GM12801 (cell line): Measurements from ENCODE around the gene MSL3B.

Source experiments
- TF ChIP-seq, protein P1 (sequence below): IDR thresholded peaks from one replicate; pipeline ENCODE4 v1.5.1; 2011; ENCODE audit warnings: control low read depth; ENCODE audit not compliant: insufficient read length; ENCODE audit errors: extremely low read depth

Gene MSL3B

DNA sequence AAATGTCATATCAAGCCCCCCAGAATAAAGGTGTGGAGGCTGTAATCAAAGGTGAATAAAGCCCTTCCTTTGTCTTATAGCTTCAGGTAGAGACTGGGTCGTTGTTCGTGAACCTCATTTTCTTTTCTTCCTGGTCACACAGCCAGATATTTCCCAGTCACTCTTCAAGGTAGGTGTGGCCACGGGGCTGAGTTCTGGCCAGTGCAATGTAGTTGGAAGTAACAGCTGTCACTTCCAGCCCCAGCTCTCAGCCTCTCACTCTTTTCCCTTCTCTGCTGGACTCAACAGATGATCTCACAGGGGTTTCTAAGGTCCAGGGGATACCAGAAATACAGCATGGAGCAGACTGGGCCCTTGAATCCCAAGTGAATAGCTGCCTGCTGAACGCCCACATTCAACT, 33.2 kb upstream of the MSL3B start:
- TF ChIP-seq, protein P1, sequence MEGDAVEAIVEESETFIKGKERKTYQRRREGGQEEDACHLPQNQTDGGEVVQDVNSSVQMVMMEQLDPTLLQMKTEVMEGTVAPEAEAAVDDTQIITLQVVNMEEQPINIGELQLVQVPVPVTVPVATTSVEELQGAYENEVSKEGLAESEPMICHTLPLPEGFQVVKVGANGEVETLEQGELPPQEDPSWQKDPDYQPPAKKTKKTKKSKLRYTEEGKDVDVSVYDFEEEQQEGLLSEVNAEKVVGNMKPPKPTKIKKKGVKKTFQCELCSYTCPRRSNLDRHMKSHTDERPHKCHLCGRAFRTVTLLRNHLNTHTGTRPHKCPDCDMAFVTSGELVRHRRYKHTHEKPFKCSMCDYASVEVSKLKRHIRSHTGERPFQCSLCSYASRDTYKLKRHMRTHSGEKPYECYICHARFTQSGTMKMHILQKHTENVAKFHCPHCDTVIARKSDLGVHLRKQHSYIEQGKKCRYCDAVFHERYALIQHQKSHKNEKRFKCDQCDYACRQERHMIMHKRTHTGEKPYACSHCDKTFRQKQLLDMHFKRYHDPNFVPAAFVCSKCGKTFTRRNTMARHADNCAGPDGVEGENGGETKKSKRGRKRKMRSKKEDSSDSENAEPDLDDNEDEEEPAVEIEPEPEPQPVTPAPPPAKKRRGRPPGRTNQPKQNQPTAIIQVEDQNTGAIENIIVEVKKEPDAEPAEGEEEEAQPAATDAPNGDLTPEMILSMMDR: no peak

DNA sequence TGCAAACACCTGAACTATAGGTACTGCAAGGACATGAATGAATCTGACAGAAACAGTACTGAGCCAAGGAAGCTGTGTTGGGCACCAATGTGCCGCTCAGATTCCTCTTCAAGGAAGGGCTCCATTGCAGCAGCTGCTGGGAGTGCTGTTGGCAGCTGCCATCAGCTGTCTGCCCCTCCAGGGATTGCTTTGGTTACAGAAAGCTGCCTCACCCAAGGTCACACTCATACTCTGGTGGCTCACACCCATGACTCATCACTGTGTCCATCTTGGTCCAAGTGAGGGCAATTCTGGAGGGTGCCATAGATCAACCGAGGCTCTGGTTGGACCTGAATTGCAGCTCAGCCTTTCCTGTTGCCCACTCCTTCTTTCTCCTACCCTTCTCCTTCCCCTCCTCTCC, 24.6 kb upstream of the MSL3B start:
- TF ChIP-seq, protein P1: no peak

DNA sequence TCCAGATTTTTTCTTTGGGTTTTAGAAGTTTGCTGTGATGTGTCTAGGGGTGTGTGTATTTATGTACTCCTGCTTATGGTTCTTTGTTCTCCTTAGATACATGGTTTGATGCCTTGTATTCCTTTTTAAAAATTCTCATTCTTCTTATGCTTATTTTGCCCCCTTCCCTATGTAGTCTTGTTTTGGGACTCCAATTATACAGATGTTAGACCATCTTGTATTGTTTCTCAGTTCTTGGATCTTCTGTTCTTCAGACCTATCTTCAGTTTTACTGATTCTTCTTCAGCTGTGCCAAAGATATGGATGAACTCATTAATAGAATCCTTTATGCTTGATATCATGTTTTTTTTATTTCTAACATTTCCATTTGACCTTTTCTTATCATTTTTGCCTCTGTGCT, 14.2 kb upstream of the MSL3B start:
- TF ChIP-seq, protein P1: no peak

DNA sequence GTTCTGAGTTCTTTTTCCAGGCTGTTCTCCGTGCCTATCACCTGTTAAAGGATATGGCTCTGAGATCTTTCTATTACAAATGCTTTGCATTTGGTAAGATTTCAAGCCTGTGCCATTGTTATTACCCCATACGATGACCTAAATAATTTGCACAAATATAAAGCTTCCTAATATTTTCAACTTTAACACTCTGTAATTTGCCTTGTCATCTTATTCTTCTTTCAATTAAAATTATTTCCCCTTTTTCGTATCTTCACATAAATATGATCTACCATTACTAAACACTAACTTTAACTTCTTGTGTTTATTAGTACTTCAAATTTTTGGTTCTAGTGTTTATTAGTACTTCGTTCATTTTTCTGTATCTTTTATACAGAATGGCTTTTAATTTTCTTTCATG, 3.2 kb upstream of the MSL3B start:
- TF ChIP-seq, protein P1: no peak

DNA sequence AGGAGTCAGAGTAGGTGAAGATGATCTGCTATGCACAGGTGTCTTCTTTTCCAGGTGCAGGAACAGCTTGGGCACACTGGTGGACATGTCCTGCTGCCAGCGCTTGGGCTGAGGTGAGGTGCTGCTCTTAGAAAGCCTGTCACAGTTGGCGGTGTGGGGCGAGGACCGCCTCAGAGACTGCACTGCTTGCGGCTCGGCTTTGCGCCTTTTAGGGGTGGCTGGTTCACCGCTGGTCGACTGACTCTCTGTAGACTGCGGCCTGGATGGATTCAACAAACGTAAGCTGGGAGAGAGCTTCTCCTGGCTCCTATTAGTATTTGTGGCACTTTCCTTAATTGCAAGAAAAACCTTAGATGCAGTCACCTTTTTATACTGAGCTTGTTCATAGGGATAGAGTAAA, 1.7 kb downstream of the MSL3B start:
- TF ChIP-seq, protein P1: no peak

DNA sequence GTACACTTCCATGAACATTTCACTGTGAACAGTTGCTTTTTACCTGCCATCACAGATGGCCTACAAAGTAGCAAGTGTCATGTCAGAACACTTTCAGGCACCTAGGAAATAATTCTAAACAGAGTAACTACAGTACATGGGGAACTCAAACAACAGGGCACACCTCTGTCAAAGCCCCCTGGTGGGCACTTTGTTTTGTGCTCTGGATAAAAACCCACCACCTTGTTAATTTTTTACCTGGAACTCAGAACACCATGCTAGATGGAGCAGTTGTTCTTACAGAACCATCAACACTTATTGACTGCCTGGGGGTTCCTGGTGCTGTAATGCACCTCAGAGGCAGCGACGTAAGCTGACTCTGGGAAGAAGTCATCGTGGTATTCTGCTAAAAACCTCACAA, 2.3 kb downstream of the MSL3B start:
- TF ChIP-seq, protein P1: no peak

DNA sequence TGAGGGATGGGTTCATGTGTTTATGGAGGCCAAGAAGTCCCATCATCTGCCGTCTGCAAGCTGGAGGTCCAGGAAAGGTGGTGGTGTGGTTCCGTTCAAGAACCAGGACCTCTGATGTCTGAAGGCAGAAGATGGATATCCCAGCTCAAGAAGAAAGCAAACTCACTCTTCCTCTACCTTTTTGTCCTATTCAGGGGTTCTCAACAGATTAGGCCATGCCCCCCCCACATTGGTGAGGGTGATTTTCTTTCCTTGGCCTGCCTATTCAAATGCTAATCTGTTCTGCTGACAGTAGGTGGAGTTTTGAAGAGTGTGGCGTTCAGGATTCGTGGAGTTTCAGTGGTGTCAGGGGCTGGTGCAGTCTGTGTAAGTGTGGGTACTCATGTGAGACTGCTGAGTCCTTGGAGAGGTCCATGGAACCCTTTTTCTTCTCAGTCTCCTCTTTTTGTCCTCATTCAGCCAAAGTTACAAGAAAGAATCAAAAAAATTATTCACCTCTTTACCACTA, 5.9 kb downstream of the MSL3B start:
- TF ChIP-seq, protein P1: no peak

DNA sequence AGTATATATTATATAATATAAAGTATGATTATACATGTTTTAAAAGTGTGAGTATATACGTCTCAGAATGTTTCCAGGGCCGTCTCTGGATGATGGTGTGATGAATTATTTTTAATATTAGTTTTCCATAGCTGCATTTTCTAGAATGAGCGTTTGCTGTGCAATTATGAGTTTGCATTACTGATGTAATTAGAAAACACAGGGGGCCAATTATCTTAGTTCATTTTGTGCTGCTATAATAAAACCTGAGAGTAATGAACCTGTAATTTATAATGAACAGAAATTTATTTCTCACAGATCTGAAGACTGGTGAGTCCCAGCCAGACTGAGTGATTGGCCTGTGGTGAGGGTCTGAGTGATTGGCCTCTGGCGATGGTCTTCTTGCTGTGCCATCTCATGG, 9.9 kb downstream of the MSL3B start:
- TF ChIP-seq, protein P1: no peak
